GM12878 (cell line): ENCODE measurements around the gene WDFY4. TPM values are rescaled to one million over a fixed set of nuclear protein-coding genes. Genes with fewer than 3 reads are reported as not detected.

Experiments used
- ATAC-seq: fragments of 200-7000 bp; cut with Tn5 transposase; 3 replicates; pipeline ENCODE4 v1.9.1; 2020; ENCODE audit warnings: mild to moderate bottlenecking, moderate library complexity
- BruUV-seq: library from RNA; stranded (reverse); fragments of 400-500 nt; replicated peaks from 2 replicates; lab custom pipeline; 2021; lab: Mats Ljungman, UMichigan
- CTCF ChIA-PET: fragments of 300-600 bp; sonication (Branson Sonifier 250); formaldehyde crosslinking; extraction: SDS; loops from one replicate; lab custom pipeline; 2021; ENCODE audit warnings: inconsistent platforms; lab: Yijun Ruan, JAX
- POLR2A ChIA-PET: fragments of 350-600 bp; formaldehyde crosslinking; extraction: SDS; loops from one replicate; lab custom pipeline; 2021; ENCODE audit warnings: inconsistent platforms; lab: Charles Lee
- RAD21 ChIA-PET: fragments of 300-600 bp; sonication (Branson Sonifier 250); formaldehyde crosslinking; loops from one replicate; lab custom pipeline; 2023; ENCODE audit warnings: antibody characterized with exemption; ENCODE audit not compliant: unreplicated experiment; lab: Charles Lee
- SMC1A ChIA-PET: fragments of 300-600 bp; sonication (Branson Sonifier 250); formaldehyde crosslinking; loops from one replicate; lab custom pipeline; 2023; ENCODE audit not compliant: unreplicated experiment, uncharacterized antibody; lab: Charles Lee
- DNase-seq: peaks from one replicate; pipeline ENCODE4 v3.0.0-alpha.2; 2011; ENCODE audit warnings: low read depth, low spot score
- FAIRE-seq: peaks from 3 replicates; lab custom pipeline; 2011; peaks lifted over from hg19 to GRCh38; lab: Jason Lieb, UNC
- H2AFZ ChIP-seq: 2 replicates; pipeline ENCODE4 v1.6.0; 2011; ENCODE audit warnings: low read depth, low read length, control low read depth; ENCODE audit not compliant: control insufficient read depth
- H3K27ac ChIP-seq: 2 replicates; pipeline ENCODE4 v1.5.1; 2011; ENCODE audit warnings: control low read depth; ENCODE audit not compliant: control insufficient read depth, insufficient read depth
- H3K27me3 ChIP-seq, 2 experiments: replicated peaks in 1 of 2; 2 replicates each; pipeline versions ENCODE4 v1.6.0 to v1.6.1; 2011; ENCODE audit warnings: low read length in 1 of 2; ENCODE audit not compliant: control insufficient read depth in 2 of 2, insufficient read depth in 2 of 2
- H3K36me3 ChIP-seq, 2 experiments: 2 replicates each; pipeline ENCODE4 v1.5.1; 2011; ENCODE audit warnings: low read length in 1 of 2; ENCODE audit not compliant: control insufficient read depth in 2 of 2, insufficient read depth in 2 of 2
- H3K4me1 ChIP-seq: 2 replicates; pipeline ENCODE4 v1.6.1; 2011; ENCODE audit warnings: mild to moderate bottlenecking, low read length, moderate library complexity, mixed read lengths; ENCODE audit not compliant: control insufficient read depth, insufficient read depth
- H3K4me2 ChIP-seq: 2 replicates; pipeline ENCODE4 v1.6.0; 2011; ENCODE audit warnings: control low read depth; ENCODE audit not compliant: control insufficient read depth, insufficient read depth
- H3K4me3 ChIP-seq: fragments of 200-600 bp; sonication (generic); 2 replicates; pipeline ENCODE4 v1.5.1; 2016
- H3K79me2 ChIP-seq: 2 replicates; pipeline ENCODE4 v1.6.0; 2011; ENCODE audit warnings: low read length; ENCODE audit not compliant: control insufficient read depth, insufficient read depth
- H3K9ac ChIP-seq: 2 replicates; pipeline ENCODE4 v1.8.0; 2011; ENCODE audit warnings: low read length, control low read depth, mixed read lengths; ENCODE audit not compliant: control insufficient read depth, insufficient read depth
- H3K9me3 ChIP-seq: replicated peaks from 3 replicates; pipeline ENCODE4 v1.5.1; 2011; ENCODE audit warnings: mild to moderate bottlenecking, low read length; ENCODE audit not compliant: control insufficient read depth, insufficient read depth
- H4K20me1 ChIP-seq: 2 replicates; pipeline ENCODE4 v1.6.0; 2011; ENCODE audit not compliant: control insufficient read depth, insufficient read depth
- ATF7 ChIP-seq: fragments of 450-650 bp; IDR thresholded peaks from 2 replicates; pipeline ENCODE4 v1.6.1; 2016; ENCODE audit warnings: low read depth, mild to moderate bottlenecking
- BCL11A ChIP-seq: IDR thresholded peaks from 2 replicates; pipeline ENCODE4 v1.6.1; 2011; ENCODE audit warnings: low read depth, low read length
- BMI1 ChIP-seq: fragments of 450-650 bp; IDR thresholded peaks from 2 replicates; pipeline ENCODE4 v1.6.1; 2016; ENCODE audit warnings: mild to moderate bottlenecking, moderate library complexity, borderline replicate concordance
- EP300 ChIP-seq, 2 experiments: fragments of 150-350 bp in 1 of 2; IDR thresholded peaks; 2 replicates each; pipeline ENCODE4 v1.6.1; 2011 to 2012; ENCODE audit warnings: low read depth in 2 of 2, low read length in 2 of 2, borderline replicate concordance in 1 of 2, improper control_type of control experiment in 1 of 2, inconsistent platforms in 1 of 2; ENCODE audit not compliant: control insufficient read depth in 1 of 2
- EZH2 ChIP-seq: IDR thresholded peaks from 2 replicates; pipeline ENCODE4 v1.6.1; 2012; ENCODE audit warnings: low read depth, mild to moderate bottlenecking, control low read depth, inconsistent platforms, low read length, borderline replicate concordance; ENCODE audit not compliant: control insufficient read depth
- KDM1A ChIP-seq: fragments of 200-600 bp; sonication (generic); IDR thresholded peaks from 2 replicates; pipeline ENCODE4 v1.6.1; 2016; ENCODE audit warnings: borderline replicate concordance
- MEF2B ChIP-seq: fragments of 450-650 bp; IDR thresholded peaks from 2 replicates; pipeline ENCODE4 v1.6.1; 2018; ENCODE audit warnings: mild to moderate bottlenecking, moderate library complexity; ENCODE audit not compliant: partially characterized antibody, poor library complexity, severe bottlenecking
- MTA3 ChIP-seq: IDR thresholded peaks from 2 replicates; pipeline ENCODE4 v1.6.1; 2012; ENCODE audit warnings: low read length, inconsistent platforms, borderline replicate concordance
- NFYA ChIP-seq: IDR thresholded peaks from 2 replicates; pipeline ENCODE4 v1.6.1; 2011; ENCODE audit warnings: low read depth, mild to moderate bottlenecking, low read length, improper control_type of control experiment, borderline replicate concordance
- POLR2AphosphoS2 ChIP-seq: IDR thresholded peaks from 2 replicates; pipeline ENCODE4 v1.6.1; 2011; ENCODE audit warnings: low read depth, mild to moderate bottlenecking, low read length, improper control_type of control experiment, moderate library complexity
- SKIL ChIP-seq: fragments of 450-650 bp; IDR thresholded peaks from 2 replicates; pipeline ENCODE4 v1.6.1; 2017; ENCODE audit warnings: mild to moderate bottlenecking, low read depth, inconsistent platforms; ENCODE audit not compliant: poor library complexity, severe bottlenecking
- SMAD5 ChIP-seq: IDR thresholded peaks from 2 replicates; pipeline ENCODE4 v1.6.1; 2016; ENCODE audit warnings: antibody characterized with exemption, low read depth
- TCF7 ChIP-seq: IDR thresholded peaks from 2 replicates; pipeline ENCODE4 v1.6.1; 2014; ENCODE audit warnings: antibody characterized with exemption, borderline replicate concordance
- ZNF274 ChIP-seq: IDR thresholded peaks from one replicate; pipeline ENCODE4 v1.8.0; 2011; ENCODE audit not compliant: insufficient read length, insufficient read depth
- WGBS: methylation state at CpG from one replicate; pipeline ENCODE4 v1.1.6; 2016; ENCODE audit warnings: low lambda C conversion rate; ENCODE audit not compliant: insufficient replicate concordance, insufficient coverage; ENCODE audit errors: missing lambda C conversion rate; 5-methylcytosine and 5-hydroxymethylcytosine counted together
- in situ Hi-C: fragments of 300-500 bp; cut with MboI; formaldehyde crosslinking; loops from 9 replicates; pipeline ENCODE4 v1.14.3; 2018; ENCODE audit warnings: mixed read lengths
- intact Hi-C: fragments of 100-400 bp; cut with micrococcal nuclease; formaldehyde crosslinking; loops from one replicate; pipeline ENCODE4 v1.14.2; 2022; ENCODE audit not compliant: unreplicated experiment
- polyA plus RNA-seq, 11 experiments: library from polyadenylated mRNA; depleted of rRNA in 4 of 11; unstranded in 6 of 11; stranded (reverse) in 5 of 11; fragments of >200 nt; fragmentation: Nextera tagmentation in 4 of 11; fragmentation: Illumina TruSeq in 1 of 11; extraction: Ambion mirVana in 4 of 11; extraction: Trizol in 1 of 11; gene quantifications; 1 replicate in 1 of 11; 2 replicates in 10 of 11; pipeline versions ENCODE4 v1.2.1 to v1.2.3, GENCODE V29; 2011 to 2016; ENCODE audit warnings: inconsistent platforms in 2 of 11, missing spikeins in 2 of 11, low read depth in 1 of 11
- total RNA-seq, 4 experiments: library from RNA; depleted of rRNA in 3 of 4; stranded (reverse); fragments of >200 nt in 3 of 4; fragmentation: Illumina TruSeq in 1 of 4; extraction: Trizol in 1 of 4; gene quantifications; 2 replicates each; pipeline versions ENCODE4 v1.2.1 to v1.2.3, GENCODE V29; 2013 to 2021
- TF ChIP-seq, protein P1 (sequence below): fragments of 450-650 bp; conservative IDR thresholded peaks from 2 replicates; pipeline ENCODE4 v1.6.1; 2017; ENCODE audit warnings: mild to moderate bottlenecking, moderate library complexity

The WDFY4 gene
- total and polyA plus RNA-seq, 10 of the 15 experiments (the other 5 are each of a cell fraction or from before 2014, with no cell fraction given): 13.5 to 132 (median 47.3) TPM

- no peak for FAIRE-seq
- no peak overlapping the region for H3K27ac ChIP-seq
- ChIA-PET SMC1A (interaction anchor here (1.1 kb wide), 1 partner anchor 115 kb away, joined by 3 read pairs; no protein-coding TSS in a partner anchor), POLR2A (no interaction called here), RAD21 (interaction anchor here (0.6 kb wide), 1 partner anchor 1316 kb away, joined by 3 read pairs; no protein-coding TSS in a partner anchor), CTCF (interaction anchor here (2.0 kb wide), 1 partner anchor 351 kb away, joined by 7 read pairs; no protein-coding TSS in a partner anchor)
- in situ Hi-C loops (no loop called here), intact Hi-C loops (no loop called here)
- H3K9me3 ChIP-seq: no peaks in the 10 kb centered on the region
- ATAC-seq: no peak
- H4K20me1 ChIP-seq: no peaks in the 10 kb centered on the region
- no peaks in the 10 kb centered on the region for H3K79me2 ChIP-seq
- H3K4me1 ChIP-seq: no peaks in the 10 kb centered on the region
- no TSS peak for BruUV-seq
- no peak for TF ChIP-seq ZNF274
- TF ChIP-seq NFYA: no peak
- no peak for TF ChIP-seq KDM1A
- TF ChIP-seq SMAD5: no peak
- no peak for TF ChIP-seq POLR2AphosphoS2
- no peak for TF ChIP-seq BMI1
- TF ChIP-seq EZH2: no peak
- TF ChIP-seq BCL11A: no peak
- no peak for TF ChIP-seq SKIL
- no peak for TF ChIP-seq EP300 (IDR thresholded peaks at IDR 0.05; ENCODE audit: borderline replicate concordance in 1 of 2, control insufficient read depth in 1 of 2, low read depth in 2 of 2, low read length in 2 of 2)
- TF ChIP-seq ATF7: no peak
- no peak for TF ChIP-seq MEF2B
- TF ChIP-seq MTA3: no peak
- no peak for TF ChIP-seq TCF7
- TF ChIP-seq, protein P1, sequence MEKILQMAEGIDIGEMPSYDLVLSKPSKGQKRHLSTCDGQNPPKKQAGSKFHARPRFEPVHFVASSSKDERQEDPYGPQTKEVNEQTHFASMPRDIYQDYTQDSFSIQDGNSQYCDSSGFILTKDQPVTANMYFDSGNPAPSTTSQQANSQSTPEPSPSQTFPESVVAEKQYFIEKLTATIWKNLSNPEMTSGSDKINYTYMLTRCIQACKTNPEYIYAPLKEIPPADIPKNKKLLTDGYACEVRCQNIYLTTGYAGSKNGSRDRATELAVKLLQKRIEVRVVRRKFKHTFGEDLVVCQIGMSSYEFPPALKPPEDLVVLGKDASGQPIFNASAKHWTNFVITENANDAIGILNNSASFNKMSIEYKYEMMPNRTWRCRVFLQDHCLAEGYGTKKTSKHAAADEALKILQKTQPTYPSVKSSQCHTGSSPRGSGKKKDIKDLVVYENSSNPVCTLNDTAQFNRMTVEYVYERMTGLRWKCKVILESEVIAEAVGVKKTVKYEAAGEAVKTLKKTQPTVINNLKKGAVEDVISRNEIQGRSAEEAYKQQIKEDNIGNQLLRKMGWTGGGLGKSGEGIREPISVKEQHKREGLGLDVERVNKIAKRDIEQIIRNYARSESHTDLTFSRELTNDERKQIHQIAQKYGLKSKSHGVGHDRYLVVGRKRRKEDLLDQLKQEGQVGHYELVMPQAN: no peak
- no peak overlapping the region for H3K4me2 ChIP-seq
- H2AFZ ChIP-seq: no peak overlapping the region
- no peaks in the 10 kb centered on the region for H3K27me3 ChIP-seq
- no peak overlapping the region for H3K9ac ChIP-seq
- no peak overlapping the region for H3K4me3 ChIP-seq
- no peak for DNase-seq
- no peaks in the 10 kb centered on the region for H3K36me3 ChIP-seq
- WGBS: 31% methylated on average over 8 of the region's 8 CpGs
Observed at GRCh38 chr10:49009199-49009979, 324.7 kb downstream of the WDFY4 start.
